NCI-H1105 treated with DMSO at 0.1 percent for 48 hours (cell line): ENCODE data around the gene KLHDC4.
"Not testable (repeated sequence)": the region's sequence is repeated elsewhere in the genome, so short reads cannot be mapped to it uniquely, and the experiment has no call there.

Experiments
- DNase-seq: peaks from one replicate; lab custom pipeline; 2025; lab: John Stamatoyannopoulos, UW

Gene KLHDC4

DNA sequence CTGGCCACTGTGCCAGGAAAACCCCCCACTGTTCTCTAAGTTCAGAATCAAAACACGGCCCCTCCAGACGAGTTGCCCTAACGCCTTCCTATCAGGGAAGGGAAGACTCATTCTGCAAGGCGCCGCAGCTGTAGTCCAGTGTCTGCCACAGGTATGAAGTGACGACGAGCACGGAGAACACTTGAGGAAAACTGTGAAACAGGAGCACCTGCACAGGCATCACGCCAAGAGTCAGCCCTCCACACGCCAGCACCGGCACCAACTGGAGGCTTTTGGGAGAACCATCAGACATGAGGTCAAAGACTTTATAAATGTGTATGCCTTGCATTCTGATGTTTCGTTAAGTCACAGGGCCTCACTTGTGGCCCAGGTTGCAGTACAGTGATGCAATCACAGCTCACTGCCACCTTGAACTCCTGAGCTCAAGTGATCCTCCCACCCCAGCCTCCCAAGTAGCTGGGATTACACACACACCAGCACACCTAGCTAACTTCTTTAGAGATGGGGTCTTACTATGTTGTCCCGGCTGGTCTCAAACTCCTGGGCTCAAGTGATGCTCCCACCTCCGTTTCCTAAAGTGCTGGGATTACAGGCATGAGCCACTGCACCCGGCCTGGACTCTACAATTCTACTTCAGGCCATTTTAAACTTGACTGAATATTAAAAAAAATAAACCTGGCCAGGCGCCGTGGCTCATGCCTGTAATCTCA lies 22.9 kb downstream of the KLHDC4 start:
- peak; percentile 51 for DNase-seq

DNA sequence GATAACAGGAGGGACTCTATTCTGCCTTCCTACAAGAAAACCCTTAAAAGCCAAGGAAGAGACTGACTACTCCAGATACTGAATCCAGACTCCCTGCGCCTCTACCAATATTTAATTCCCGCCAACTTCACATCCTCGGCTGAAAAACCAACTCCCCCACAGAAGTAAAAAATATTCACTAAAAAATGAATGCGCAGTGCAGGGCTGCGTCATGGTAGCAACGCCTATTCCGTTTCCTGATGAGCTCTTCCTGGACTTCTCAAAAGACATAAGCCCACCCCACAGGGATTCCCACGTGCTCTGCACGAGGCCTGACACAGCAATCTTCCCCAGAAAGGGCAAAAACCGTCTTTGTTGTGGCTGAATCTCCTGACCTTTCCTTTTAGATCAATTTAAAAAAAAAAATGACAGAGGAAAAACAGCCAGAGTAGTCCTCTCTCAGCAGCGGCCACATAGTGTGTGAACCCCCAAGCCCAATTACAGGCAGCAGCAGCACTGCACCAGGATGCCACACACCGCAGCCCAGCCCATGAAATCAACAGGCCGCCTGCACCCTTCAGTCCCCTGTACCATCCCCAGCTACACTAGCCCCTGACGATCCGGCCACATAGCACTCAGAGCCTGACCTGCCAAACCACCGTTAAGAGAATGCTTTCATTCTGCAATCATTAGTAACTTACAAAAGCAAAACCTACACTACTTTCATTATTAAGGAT lies 23.9 kb downstream of the KLHDC4 start:
- no peak for DNase-seq

DNA sequence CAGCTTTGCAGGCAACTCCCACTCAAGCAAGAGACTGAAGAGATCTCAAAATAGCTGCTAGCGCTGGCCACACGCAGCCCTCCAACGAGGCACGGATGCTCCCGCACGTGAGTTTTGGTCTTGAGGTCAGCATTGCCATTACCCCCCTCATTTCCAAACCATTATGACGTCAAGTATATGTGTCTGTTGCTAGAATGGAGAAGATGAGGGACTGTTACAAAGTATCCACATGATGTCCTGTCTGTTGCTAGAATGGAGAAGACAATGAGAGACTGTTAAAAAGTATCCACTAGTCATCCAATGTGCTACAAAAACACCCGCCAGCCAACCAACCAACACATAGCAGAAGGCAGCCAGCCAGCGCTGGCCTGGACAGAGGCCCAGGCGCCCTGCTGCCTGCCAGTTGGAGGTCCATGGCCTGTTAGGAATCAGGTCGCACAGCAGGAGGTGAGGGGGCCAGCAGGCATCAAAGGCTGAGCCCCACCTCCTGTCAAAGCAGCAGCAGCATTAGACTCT lies 24.8 kb downstream of the KLHDC4 start:
- no peak for DNase-seq

DNA sequence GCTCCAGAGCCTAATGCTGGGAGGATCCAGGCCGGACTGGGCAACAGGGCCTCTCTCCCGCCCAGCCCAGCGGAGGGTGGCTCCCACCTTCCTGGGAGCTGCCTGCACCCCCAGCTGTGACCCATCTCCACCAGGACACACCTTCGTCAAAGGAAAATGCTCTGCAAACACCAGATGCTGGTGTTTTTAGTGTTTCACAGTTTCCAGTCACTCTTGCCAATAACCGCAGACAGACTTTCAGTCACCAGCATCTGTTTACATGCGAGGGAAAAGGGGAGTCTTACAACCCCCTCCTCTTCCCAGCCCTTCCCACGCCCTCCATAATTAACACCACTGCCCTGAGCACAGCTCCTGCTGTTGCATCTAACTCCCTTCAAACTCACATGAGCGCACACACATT lies 25.3 kb downstream of the KLHDC4 start:
- DNase-seq, result no peak

DNA sequence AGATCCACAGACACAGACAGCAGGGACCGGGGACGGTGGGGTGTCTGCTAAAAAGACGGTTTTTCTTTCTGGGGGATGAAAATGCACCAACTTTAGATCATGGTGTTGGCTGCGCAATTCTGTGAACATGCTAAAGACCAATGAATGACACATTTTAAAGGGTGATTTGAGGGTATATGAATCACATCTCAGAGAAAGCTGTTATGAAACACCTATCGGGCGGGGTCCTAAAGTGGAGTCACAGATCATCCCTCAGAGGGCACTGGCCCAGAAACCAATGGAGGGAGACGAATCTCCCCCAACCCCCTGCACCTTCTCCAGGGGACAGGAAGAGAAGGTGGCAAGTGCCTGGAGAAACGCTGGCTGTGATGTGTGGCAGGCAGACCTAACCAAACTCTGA lies 26.0 kb downstream of the KLHDC4 start:
- no peak for DNase-seq

DNA sequence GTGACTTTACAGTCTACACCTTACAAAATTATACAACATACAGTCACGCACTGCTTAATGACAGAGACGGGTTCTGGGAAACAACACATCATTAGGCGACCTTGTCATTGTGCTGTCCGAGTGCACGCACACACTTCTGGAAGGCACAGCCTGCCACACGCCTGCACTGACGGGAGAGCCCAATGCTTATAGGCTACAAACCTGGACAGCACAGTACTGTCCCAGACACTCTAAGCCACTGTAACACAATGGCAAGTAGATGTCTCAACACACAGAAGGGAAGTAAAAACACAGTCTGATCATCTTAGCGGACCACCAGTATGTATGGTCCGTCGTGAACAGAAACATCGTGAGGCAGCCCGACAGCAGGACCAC lies 29.8 kb downstream of the KLHDC4 start:
- DNase-seq, result no peak

DNA sequence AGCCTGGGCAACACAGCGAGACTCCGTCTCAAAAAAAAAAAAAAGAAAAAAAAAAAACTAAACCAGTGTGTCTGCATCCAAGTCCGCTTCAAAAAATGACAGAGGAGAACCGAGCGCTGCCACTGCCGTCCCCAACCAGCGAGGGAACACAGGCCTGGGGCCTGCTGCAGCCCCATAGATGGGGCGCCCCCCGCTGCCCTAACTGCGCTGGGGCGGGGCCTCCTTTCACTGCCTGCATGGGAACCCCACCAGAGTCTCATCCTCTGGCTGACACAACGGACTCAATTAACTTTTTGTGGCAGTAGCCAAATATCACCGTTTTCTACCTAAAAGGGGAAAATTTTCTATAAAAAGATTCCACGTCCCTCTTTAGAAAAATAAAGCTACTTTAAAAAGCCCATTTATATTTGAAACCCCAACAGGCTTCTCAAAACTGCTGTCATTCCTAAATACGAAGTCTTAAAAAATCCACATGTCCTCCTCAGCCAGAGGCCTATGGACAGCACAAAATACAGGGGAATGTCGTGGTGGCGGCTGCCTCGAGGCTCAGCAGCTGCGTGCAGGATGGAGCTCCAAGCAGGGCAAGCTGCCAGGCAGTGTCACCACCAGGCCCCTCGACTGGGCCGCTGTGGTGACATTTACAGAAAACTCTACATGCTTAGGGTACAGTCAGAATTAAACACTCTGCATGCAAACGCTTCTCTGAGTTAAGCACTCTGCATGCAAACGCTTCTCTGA lies 30.3 kb downstream of the KLHDC4 start:
- no peak for DNase-seq

DNA sequence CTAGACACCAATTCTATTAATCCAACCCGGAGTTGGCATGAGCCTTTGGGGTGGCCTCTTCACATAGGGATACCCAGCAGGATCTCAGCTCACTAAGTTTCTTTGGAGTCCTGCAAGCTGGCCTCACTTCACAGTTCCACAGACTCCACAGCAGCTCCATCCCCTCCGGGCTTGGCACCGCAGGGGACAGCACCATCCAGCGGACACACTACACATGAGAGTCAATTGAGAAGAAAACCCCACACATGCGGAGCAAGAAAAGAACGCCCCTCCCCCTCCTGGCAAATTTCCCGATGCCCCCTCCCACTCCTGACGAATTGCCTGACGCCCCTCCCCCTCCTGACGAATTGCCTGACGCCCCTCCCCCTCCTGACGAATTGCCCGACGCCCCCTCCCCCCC lies 31.1 kb downstream of the KLHDC4 start:
- DNase-seq, result no peak

DNA sequence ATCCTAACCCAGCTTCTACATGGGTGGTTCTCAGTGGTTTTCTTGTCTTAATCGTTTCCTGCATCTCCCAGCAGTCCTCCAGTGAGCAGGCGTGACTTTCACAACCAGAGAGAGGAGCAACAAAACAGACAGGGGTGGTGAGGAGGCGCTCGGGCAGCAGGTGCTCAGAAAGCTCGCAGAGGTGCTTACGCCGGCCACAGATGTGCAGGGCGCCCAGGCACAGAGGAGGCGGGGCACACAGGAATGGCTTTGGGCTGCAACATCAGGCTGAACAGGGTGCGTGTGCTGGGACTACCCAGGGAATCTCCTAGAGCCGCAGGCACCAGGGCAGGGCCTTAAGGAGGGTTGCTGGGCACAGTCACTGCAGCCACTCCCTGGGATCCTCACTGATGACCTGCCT lies 32.6 kb downstream of the KLHDC4 start:
- peak; percentile 17 for DNase-seq

DNA sequence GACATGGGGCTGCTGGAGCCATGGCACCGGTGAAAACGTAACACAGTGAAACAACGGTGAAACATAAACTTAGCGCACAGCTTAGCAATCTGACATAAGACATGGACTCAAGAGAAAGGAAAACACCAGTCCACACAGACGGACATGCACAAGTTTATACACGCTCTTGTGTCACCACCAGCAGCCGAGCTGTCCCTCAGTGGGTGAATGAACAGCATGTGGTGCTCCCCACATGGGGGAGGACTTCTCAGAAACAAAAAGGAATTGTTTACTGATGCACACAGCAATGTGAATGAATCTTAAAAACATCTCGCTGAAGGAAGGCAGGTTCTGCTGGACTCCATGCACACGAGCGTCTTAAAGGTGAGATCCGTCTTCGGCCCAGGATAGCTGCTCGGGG lies 34.2 kb downstream of the KLHDC4 start:
- no peak for DNase-seq

DNA sequence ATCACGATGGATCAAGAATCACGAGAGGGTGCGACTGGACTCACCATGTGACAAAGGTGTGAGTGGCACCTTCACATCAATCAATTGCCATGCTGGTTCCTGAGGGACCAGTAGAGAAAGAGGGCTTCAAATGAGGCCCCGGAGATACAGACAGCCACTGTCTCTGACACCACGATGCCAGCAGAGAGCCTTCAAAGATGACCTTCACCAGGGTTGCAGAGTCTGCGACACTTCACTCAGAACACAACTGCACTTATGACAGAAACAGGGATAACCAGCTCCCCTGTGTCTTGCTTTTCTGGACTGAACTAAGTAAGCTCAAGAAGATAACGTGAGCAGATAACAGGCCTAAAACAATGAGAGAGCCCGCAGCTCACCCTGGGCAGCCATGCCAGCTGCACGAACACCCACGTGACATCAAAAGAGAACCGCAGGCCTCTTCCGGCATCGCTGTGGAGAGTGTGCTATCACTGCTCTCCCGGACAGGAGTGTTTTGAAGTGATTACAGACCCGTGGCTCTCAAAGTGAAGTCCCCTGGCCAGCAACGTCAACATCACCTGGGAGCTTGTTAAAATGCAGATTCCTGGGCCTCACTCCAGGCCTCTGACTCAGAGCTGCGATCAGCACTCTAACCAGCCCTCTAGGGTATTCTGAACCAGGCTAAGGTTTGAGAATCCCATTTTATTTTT lies 36.4 kb downstream of the KLHDC4 start:
- no peak for DNase-seq

DNA sequence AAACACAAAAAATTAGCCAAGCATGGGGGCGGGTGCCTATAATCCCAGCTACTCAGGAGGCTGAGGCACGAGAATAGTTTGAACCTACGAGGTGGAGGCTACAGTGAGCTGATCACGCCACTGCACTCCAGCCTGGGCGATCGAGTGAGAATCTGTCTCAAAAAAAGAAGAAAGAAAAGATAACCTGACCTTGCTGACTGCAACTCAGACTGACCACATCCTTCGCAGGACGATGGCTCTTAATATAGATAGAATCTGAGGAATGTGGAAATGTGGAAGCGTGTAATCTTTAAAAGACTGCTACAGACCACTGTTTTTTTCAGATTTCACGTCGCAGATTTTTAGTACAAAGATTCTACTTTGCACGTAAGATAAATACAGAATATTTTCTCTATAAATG lies 37.8 kb downstream of the KLHDC4 start:
- DNase-seq, result no peak

DNA sequence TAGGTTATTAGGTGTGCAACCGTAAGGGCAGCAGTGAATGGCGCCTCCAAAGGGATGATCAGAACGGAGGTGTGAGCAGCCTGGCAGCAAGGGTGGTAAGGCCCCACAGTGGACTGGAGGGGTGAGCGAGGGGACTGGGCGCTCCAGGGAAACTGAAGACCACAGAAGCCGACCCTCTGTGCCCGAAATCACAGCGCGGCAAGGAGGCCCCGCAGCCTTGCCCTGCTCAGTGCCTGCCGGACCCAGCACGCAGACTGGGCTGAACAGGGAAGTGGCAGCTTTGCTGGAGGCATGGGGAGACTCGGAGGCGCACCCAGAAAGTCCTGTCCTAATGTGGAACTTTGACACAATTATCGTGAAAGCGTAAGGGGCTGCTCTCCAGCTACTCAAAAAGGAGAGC lies 38.4 kb downstream of the KLHDC4 start:
- DNase-seq, result no peak

DNA sequence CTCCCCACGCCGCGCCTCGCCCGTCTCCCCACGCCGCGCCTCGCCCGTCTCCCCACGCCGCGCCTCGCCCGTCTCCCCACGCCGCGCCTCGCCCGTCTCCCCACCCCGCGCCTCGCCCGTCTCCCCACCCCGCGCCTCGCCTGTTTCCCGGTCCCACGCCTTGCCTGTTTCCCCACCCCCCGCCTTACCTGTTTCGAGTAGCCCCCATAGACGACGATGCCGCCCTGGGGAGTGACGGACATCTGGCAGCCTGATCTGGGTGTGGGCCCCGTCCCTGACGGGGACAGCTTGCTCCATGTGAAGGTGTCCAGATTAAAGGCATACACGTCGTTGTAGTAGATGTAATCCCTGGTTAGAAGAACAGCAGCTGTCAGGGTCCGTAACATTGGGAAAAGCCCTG lies 39.2 kb downstream of the KLHDC4 start:
- not testable (repeated sequence) for DNase-seq

DNA sequence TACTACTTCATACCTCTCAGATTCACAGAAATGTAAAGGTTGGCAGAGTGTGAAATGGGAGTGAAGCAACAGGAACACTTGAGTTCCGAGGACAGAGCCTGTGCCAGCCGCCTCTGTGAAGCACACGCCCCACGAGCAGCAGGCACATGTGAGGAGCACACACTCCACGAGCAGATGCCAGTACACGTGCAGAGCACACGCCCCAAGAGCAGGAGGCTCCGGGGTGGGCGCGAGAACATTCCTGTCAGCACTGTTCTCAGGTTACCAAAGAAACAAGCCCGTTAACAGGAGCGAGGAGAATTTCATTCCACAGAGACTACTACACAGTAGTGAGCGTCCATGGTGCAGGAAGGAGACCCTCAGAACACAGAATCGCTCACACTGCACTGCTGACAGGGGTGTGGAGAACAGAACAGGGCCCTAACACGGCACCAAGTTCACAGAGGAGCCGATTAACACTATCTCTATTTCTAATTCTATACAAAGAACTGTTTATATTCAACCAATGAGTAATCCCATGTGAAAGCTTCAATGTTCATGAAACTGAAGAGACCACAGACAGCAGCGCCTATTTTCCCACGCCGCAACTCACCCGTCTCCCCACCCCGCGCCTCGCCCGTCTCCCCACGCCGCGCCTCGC lies 40.1 kb downstream of the KLHDC4 start:
- DNase-seq, result no peak

DNA sequence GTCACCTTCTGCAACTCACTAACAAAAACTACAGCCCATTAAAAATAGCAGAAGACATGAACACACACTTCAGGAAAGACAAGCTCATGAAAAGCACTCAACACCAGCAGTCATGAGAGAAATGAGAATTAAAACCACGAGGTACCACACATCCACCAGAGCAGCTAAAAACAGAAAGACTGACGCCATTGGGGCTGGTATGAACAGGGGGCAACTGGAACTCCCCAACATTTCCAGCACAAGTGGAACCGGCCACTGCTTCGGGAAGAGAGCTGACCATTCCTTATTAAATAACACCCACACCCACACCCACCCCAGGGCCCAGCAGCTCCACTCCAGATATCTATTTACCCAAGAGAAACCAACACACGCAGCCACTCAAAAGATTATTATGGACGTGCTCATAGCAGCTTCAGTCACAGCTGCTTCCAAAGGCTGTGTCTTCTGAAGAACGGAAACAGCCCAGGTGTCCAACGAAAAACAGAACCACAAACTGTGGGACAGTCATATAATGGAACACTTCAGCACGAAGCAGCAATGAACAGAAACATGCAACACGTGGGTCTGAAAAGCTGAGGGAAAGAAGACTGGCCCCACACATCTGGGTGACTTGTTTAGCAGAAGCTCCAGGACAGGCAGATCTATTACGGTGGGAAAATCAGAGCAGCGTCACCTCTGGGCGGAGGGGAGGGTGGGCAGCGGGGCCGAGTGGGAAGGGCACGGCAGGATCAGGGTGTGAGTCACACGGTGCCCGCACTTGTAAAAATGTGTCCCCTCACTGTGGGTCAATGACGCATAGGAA lies 41.1 kb downstream of the KLHDC4 start:
- no peak for DNase-seq

DNA sequence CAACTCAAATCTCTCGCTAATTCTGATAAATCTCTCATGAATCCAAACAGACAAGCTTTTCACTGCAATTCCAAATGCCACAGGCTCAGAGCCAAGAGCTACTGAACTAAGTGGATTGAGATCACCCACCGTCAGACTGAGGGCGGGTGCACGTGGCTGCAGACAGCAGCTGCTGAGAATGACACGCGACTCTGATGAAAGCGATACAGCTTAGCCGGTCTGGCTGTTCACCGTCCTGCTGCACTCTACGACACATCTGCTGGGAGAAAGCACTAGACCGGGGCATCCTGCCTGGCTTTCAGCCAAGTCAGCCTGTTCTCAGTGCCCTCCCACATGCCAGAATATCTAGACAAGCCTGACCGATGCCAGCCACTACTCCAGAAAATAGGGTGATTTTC lies 42.6 kb downstream of the KLHDC4 start:
- DNase-seq, result peak; percentile 94

DNA sequence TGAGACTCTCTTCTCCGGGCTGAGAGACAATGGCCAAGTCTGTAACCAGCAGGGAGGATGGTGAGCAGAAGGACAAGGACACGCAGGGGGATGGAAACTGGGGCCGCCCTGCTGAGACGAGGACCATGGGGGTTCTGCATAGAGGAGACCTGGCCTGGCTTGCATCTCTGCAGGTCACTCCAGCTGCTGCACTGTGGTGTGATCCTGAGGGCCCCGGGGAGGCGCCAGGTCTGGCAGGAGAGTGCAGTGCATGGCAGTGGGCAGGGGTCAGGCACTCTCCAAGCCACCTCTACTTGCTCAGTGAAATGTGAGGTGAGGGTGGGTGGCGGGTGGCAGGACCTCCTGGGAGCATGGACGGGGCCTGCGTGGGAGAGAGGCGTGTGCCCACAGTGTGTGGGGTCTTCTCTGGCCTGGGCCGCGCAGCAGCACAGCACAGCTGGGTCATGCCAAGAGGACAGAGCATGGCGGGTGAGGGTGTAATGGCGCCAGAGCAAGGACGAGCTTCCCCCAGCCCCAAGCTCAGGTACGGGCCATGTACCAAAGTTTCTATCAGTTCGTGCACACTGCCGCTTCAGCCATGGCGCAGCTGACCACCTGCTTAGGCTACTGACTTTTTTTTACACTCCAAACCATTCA lies 43.1 kb downstream of the KLHDC4 start:
- DNase-seq, result no peak

DNA sequence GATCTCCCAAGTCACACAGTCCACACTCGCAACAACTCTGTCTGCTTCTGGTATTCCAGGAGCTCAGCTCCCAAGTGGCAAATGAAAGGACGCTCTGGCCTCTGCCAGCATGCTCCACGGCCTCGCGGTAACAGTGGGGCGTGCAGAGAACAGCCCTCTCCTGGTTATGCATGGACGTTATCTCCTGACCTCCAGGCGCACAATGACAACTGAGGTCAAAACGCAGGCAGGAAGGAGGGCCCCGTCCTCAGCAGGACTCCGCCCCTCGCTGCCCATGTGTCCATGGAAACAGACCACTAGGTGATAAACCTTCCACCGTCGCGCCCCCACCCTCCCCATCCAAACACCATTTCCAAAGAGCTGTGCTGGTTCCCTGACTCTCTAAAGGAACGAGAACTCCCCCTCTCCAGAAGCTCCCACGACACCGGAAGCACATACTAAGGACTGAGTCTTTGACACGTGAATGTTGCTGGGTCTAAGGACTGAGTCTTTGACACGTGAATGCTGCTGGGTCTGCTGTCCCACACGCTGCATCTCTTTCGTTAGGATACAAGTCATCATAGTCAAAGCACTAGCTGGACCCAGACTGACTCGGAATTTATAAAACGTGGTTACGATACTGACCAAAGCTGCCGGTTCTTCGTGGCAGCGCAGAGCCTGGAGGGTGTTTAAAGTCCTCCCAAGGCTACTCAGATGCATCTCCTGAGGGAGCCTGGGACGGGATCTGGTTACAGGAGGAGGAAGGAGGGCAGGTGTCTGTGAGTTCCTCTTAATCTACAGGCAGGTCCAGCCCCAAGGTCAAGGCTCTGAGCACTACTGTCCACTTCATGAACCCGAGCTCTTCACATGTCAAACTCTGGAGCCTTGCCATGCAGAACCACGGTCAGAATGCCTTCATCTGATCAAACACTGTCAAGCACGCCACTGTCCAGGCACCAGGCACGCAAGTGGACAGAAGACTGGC lies 43.9 kb downstream of the KLHDC4 start:
- no peak for DNase-seq
